H1 (cell line): ENCODE results near the gene GRM1.

ENCODE experiments used
- CTCF ChIP-seq, 3 experiments: IDR thresholded peaks; 1 replicate in 2 of 3; 2 replicates in 1 of 3; pipeline versions ENCODE4 v1.5.1 to v1.6.1; 2011; ENCODE audit warnings: low read length in 3 of 3, mild to moderate bottlenecking in 3 of 3, inconsistent platforms in 2 of 3, low read depth in 1 of 3, moderate library complexity in 1 of 3; ENCODE audit not compliant: insufficient read depth in 1 of 3; ENCODE audit errors: control extremely low read depth in 1 of 3
- EZH2 ChIP-seq: fragments of 200-600 bp; sonication (generic); IDR thresholded peaks from 2 replicates; pipeline ENCODE4 v1.7.1; 2012; ENCODE audit warnings: low read depth, mild to moderate bottlenecking, moderate library complexity, low read length, inconsistent platforms; ENCODE audit not compliant: severe bottlenecking
- MAX ChIP-seq: IDR thresholded peaks from 2 replicates; pipeline ENCODE4 v1.6.1; 2012; ENCODE audit warnings: inconsistent platforms
- POLR2A ChIP-seq, 2 experiments: IDR thresholded peaks; 1 replicate in 1 of 2; 2 replicates in 1 of 2; pipeline ENCODE4 v1.6.1; 2011; ENCODE audit warnings: low read depth in 2 of 2, low read length in 2 of 2, mild to moderate bottlenecking in 2 of 2; ENCODE audit errors: control extremely low read depth in 1 of 2
- POLR2AphosphoS5 ChIP-seq: IDR thresholded peaks from 2 replicates; pipeline ENCODE4 v1.6.1; 2011; ENCODE audit warnings: low read depth, low read length
- TEAD4 ChIP-seq: IDR thresholded peaks from 2 replicates; pipeline ENCODE4 v1.6.1; 2012; ENCODE audit warnings: low read depth, low read length, inconsistent platforms, mixed read lengths
- ZNF274 ChIP-seq: IDR thresholded peaks from 2 replicates; pipeline ENCODE4 v1.7.0; 2012; ENCODE audit warnings: low read length, borderline replicate concordance; ENCODE audit errors: extremely low read depth

- TF ChIP-seq MAX, result no peak
- no peak for TF ChIP-seq EZH2
- TF ChIP-seq POLR2AphosphoS5, result no peak
- TF ChIP-seq CTCF (IDR thresholded peaks at IDR 0.05; ENCODE audit: control extremely low read depth in 1 of 3, insufficient read depth in 1 of 3, low read depth in 1 of 3, low read length in 3 of 3), result no peak
- no peak for TF ChIP-seq POLR2A (IDR thresholded peaks at IDR 0.05; ENCODE audit: control extremely low read depth in 1 of 2, low read depth in 2 of 2, low read length in 2 of 2)
- no peak for TF ChIP-seq ZNF274
- no peak for TF ChIP-seq TEAD4
Measured at GRCh38 chr6:146444189-146444588, 415.3 kb downstream of the GRM1 start.
